T47D (cell line): ENCODE measurements around the gene ANAPC1.
"Not testable (repeated sequence)": the region's sequence is repeated elsewhere in the genome, so short reads cannot be mapped to it uniquely, and the experiment has no call there.

Experiments used
- DNase-seq, 2 experiments: peaks; one replicate each; pipeline versions ENCODE4 v3.0.0 to v3.0.0-alpha.2; 2011 to 2012; ENCODE audit warnings: low read depth in 1 of 2, low spot score in 1 of 2
- JUND ChIP-seq: IDR thresholded peaks from 2 replicates; pipeline ENCODE4 v1.6.1; 2012; ENCODE audit warnings: low read depth
- in situ Hi-C: cut with HindIII; loops from 2 replicates; pipeline ENCODE4 v1.10.0; 2016; ENCODE audit warnings: low sequenced_read_pairs, low pct_unique_long_range_greater_than_20kb

ANAPC1 gene

DNA sequence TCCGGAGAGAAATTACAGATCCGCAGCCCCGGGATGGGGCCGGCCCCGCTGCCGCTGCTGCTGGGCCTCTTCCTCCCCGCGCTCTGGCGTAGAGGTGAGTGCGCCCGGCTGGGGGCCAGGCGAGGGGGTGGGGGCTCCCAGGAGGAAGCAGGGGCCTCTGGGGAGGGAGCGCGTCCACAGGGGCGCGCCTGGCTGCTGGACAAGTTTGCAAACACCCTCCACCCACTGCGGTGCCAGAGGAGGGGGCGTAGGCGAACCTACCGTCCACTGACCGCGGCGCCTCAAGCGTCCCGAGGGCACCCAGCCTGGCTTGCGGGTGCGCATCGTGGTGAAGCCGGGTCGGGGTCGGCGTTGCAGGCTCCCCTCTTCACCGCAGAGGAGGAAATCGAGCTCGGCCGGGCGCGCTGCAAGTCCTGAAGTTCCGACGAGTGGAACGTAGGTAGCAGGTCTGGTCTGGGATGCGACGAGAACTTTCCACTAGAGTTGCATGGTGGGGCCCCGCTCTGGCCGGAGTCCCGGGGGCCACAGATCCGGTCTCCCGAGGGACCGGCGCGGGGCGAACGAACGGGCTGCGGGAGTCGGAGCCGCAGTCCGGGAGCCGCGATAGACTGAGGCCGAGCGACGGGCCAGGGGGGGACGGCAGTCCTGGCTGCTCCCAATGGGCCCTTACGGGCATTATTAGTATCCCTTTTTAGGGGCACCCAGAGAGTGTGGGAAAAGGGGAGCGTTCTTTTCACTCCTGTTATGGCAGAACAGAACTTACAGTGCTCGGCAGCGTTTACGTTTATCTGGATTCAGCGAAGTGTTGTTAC, 14.9 kb upstream of the ANAPC1 start:
- in situ Hi-C loops, result no loop called here
- no peak for DNase-seq
- no peak for TF ChIP-seq JUND

DNA sequence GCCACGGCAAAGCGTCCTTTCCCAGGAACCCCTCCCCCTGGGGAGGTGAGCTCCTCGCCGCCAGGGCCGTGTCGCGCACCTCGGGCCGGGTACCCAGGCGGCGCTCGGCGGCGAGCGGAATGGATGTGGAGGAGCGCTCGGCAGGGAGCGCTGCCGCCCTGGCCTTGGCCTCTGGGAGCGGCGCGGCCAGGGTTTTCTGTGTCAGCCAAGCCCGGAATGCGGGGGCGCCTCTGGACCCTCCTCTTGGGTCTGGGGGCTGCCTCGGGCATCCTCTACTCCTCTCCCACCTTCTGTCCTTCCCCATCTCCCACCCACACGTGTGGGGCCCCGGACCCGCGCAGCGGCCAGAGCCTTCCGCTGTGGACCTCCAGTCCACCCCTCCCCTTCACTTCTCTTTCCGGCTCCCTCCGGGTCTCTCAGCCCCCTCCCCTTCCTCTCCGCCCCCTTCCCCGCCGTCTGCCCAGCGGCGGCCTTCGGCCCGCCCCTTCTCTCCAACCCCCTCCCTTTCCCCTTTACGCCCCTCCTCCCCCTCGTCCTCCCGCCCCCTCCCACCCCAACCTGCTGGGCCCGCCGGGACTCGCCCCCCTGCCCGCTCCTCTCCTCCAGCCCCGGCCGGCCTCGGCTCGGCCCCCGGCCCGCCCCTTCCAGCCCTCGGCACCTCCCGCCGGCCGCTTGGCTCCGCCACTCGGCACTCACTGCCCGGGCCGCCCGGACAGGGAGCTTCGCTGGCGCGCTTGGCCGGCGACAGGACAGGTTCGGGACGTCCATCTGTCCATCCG, 14.1 kb upstream of the ANAPC1 start, which contains the start of gene MERTK:
TSS of gene MERTK (plus strand) at position 684 of the 779 bp plus-strand sequence. CDS start 129 bp downstream, outside the sequence.
- peak; percentile 41 to 61 for DNase-seq
- in situ Hi-C loops, result no loop called here
- TF ChIP-seq JUND, result no peak

DNA sequence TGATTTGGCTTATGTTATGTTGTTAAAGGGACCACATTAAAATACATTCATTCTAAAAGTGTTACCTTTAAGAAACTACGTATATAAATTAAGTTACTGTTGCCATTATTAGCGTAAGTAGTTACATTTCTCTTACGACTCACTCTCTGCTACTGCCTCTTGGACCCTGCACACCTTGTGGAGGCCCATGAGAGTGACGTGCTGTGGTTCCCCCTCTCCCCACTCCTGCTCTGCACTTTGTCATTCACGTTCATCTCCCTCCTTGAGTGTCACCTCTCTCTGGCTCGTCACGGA, 13.6 kb upstream of the ANAPC1 start:
- DNase-seq, result no peak
- no peak for TF ChIP-seq JUND
- in situ Hi-C loops, result no loop called here

DNA sequence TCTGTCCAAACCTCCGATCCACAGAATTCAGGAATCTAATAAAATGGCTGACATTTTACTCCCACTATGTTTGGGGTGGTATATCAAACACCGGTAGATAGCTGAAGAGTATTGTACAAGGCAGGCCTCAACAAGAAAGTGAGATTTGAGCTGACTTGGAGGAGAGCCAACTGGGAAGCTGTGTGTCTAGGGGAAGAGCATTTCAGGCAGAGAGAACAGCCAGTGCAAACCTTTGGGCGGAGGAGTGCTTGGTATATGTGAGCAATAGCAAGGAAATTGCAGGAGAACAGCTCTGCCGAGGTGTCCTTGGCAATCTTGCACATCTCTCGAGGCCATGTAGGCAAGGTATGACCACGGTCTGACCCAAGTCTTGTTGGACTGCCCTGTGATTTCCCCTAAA, 12.6 kb upstream of the ANAPC1 start:
- DNase-seq, result no peak
- in situ Hi-C loops, result no loop called here
- TF ChIP-seq JUND, result no peak

DNA sequence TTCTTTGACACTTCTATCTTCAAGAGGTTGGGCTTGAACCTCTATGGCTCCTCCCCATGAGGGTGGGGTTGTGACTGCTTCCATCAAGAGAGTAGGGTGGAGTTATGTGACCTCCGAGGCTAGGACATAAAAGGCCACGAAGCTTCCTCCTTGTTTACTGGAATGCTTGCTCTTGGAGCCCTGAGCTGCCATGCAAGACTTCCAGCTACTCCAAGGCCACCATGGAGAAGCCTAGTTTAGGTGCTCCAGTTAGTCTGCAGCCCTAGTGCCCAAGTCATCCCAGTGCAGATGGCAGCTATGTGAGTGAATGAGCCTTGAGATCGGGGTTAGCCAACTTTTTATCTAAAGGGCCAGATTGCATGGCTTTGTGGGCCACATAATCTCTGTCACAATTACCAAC, 12.0 kb upstream of the ANAPC1 start:
- in situ Hi-C loops, result no loop called here
- peak in 1 of 2 experiments; percentile 4 for DNase-seq
- no peak for TF ChIP-seq JUND

DNA sequence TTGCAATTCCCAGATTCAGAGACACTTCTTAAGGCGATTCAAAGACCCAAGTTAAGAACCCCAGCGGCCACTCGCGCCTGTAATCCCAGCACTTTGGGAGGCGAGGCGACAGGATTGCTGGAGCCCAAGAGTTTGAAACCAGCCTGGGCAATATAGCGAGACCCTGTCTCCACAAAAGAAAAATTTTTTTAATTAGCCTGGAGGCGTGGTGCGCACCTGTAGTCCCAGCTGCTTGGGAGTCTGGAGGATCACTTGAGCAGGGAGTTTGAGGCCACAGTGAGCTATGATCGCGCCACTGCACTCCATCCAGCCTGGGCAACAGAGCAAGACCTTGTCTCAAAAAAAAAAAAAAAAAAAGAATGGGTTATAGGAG, 585 bp upstream of the ANAPC1 start:
- TF ChIP-seq JUND, result no peak
- no peak for DNase-seq

DNA sequence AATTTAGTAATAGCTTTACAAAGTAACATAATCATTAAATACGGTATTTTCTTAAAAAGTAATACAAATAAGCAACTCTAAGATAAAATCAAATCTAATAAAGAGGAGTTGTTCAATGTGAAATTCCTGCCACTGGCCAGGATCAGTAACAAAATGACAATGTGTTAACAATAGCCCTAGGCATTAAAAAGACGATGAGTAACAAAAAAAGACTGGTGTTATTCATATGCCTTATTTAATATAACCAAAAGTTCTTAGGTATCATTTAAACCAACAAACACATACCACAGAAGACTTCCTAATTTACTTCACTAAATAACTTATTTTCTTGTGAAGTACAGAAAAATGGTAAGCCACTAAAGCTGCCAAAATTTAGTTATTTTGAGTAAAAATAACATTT, 11.2 kb downstream of the ANAPC1 start:
- DNase-seq, in situ Hi-C loops: not testable (repeated sequence)

More for the DNA sequence above, 585 bp upstream of the ANAPC1 start:
- in situ Hi-C loops, result no loop called here

DNA sequence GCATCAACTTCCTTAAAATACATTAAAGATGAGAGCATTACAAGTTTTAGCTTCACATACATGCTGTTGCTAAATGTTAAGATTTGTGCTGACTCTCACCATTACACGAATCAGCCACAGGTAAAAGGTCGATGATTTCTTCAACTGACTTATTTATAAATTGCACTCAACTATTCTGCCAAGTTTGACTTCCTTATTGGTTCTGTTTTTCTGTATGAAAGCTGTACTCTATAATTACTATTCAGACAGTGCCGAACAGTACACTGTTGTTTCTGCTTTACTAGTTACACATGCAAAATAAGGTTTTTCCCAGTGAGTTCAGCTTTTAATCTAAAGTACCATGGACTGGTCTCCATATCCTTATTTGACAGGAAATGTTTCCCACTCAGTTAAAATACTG, 18.9 kb downstream of the ANAPC1 start:
- in situ Hi-C loops, result not testable (repeated sequence)

DNA sequence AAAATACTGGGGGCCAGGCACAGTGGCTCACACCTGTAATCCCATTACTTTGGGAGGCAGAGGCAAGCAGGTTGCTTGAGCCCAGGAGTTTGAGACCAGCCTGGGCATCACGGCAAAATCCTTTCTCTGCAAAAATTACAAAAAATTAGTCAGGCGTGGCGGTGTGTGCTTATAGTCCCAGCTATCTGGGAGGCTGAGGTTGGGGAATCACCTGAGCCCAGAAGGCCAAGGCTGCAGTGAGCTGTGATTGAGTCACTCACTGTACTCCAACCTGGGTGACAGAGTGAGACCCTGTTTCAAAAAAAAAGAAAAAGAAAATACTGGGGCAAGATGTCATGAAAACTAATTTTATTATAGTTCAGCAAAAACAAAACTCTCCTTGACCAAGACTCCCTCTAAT, 24.0 kb downstream of the ANAPC1 start:
- DNase-seq, in situ Hi-C loops: not testable (repeated sequence)

More for the DNA sequence above, 18.9 kb downstream of the ANAPC1 start:
- DNase-seq, result not testable (repeated sequence)

DNA sequence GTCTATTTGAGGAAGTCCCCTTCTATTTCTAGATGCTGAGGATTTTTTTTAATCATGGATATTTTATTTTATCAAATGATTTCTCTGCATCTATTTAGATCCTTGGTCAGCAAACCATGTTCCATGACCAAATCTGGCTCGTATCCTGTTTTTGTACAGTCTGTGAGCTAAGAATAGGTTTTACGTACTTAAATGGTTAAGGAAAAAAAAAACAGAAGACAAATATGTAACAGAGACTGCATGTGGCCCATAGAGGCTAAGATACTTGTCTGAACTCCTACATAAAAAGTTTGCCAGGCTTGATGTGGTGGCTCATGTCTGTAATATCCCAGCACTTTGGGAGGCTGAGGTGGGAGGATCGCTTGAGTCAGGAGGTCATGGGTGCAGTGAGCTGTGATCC, 31.4 kb downstream of the ANAPC1 start:
- DNase-seq, in situ Hi-C loops: not testable (repeated sequence)

DNA sequence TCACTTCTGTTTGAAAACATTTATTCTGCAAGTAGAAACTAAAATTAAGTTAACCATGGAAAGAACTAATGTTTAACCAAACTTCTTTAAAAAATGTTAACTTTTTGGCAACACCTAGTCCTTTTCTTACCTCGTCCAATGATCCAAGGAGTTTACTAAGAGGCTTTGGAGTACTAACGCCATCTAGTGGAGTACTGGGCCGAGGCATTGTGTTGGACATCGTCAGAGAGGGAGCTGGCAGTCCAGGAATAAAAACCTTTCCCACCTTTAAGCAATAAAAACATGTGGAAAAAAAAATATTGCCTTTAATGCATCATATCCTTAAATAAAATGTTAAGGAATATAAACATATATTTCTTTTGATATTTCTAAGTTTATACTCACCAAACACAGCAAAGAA, 33.3 kb downstream of the ANAPC1 start:
- in situ Hi-C loops, result not testable (repeated sequence)
- peak in 1 of 2 experiments; percentile 38 for DNase-seq

DNA sequence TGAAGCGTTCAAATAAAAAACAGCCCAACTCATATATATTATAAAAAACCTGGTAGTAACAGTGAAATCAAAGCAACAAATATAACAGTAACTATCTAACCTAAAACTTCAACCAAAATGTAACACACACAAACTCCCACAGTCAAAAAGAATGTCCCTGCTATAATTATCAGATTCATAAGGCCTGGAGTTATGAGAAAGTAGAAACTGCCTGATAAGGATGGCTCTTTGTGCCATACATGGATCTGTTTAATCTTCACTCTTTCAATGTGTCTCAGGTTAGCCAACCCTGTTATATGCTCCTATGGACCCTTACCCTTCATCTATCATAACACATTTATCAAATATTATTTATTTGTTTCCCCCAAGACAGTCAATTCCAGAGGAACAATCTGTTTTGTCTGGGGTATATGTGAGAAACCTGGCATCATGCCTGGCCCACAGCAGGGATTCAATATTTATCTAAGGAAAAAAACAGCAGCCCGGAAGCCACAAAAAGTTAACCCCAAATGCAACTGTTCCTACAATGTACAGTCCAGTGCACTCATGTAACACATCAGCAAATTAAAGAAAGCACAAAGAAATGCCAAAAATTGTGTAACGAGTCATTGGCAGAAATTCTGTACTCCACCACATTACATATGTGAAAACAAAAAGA, 44.2 kb downstream of the ANAPC1 start:
- in situ Hi-C loops, DNase-seq: not testable (repeated sequence)

DNA sequence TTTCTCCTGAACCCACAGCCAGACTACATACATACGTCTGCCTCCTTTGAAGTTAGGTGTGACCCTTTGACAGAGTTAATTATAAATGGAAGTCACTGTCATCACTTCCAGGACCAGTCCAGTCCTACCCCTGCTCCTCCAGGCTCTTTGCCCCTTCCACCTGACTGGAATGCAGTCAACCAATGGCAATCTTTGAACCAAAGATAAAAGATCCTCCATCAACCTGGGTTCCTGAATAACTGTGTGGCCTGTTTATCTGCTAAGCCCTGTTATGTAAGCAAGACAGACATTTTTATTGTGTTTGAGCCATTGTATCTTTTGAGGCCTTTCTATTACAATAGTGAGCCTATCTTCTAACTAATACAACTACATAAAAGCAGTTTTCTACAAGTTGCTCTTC, 45.0 kb downstream of the ANAPC1 start:
- in situ Hi-C loops, DNase-seq: not testable (repeated sequence)

DNA sequence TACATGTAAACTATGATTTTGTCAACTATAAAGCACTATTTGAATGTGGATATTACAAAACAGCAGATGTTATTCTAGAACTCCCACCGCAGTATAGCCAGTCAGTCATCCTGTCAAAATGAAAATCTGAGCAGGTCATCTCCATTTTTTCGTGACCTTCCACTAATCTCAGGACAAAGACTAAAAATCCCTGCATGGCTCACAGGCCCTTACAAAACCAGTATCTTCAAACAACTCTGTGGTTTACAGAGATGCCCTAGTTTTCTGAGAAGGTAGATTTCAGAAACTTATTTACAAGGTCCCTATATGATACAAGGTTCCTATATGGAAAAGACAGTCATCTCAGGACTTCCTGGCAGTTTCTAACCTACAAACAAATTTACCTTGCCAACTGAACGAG, 49.8 kb downstream of the ANAPC1 start:
- DNase-seq, in situ Hi-C loops: not testable (repeated sequence)

DNA sequence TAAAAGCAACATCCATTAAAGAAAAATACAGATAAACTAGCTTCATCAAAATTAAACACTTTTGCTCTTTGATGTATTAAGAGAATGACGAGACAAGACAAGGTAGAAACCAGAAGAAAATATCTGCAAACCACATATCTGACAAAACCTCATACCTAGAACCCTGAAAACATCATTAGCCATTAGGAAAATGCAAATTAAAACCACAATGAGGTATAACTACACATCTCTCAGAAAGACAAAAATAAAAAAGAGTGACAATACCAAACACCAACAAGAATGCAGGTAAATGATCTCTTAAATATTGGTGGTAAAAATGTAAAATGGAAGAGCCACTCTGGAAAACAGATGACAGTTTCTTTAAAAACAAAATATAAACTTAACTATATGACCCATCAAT, 53.5 kb downstream of the ANAPC1 start:
- in situ Hi-C loops, DNase-seq: not testable (repeated sequence)

DNA sequence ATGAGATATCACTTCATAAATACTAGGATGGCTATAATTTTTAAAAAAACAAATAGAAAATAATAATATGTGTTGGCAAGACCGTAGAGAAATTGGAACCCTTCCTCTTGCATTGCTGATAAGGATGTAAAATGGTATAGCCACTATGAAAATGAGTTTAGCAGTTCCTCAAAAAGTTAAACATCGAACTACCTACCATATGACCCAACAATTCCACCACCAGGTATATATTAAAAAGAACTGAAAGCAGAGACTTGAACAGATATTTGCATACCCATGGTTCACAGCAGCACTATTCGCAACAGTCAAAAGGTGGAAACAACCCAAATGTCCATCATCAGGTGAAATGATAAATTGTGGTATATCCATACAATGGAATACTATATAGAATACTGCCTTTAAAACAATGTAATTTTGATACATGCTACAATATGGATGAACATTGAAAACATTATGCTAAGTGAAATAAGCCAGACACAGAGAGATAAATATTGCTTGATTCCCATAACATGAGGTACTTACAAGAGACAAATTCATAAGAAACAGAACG, 55.7 kb downstream of the ANAPC1 start:
- in situ Hi-C loops, DNase-seq: not testable (repeated sequence)

DNA sequence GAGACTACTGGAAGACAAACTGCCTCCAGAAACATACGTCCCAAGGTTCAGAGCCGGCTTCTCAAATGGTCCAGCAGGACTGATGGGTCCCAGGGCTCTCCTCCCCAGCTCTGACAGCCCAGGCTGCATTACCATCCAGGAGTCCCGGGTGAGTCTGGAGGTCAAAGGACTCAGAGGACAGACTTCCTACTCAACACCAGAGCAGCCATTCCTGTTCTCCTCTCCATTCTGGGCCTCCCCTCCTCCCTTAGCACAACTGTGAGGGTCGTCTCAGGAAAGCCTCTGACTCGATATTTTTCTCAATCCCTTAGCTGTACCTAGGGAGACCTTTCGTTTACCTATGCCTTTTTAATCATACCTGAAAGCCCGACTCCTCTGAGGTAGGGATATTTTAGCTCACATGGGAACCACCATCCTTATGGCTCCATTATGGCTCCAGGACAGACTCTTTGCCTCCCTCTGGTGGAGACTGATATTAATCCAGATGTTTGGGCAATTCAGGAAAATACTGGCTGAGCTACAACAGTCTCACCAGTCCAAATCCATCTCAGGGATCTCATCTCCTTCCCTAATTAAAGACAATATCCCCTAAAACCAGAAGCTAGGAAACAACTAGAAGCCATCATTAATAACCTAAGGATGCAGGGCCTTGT, 70.9 kb downstream of the ANAPC1 start:
- in situ Hi-C loops, result not testable (repeated sequence)

More for the DNA sequence above, 70.9 kb downstream of the ANAPC1 start:
- DNase-seq, result not testable (repeated sequence)
